RCC 7860 (cell line): ENCODE data around the gene RIPPLY3.
"Not testable (repeated sequence)": the region's sequence is repeated elsewhere in the genome, so short reads cannot be mapped to it uniquely, and the experiment has no call there.

Experiments
- DNase-seq: peaks from one replicate; pipeline ENCODE4 v3.0.0-alpha.2; 2015; ENCODE audit warnings: low spot score
- FAIRE-seq: peaks from 2 replicates; lab custom pipeline; 2012; peaks lifted over from hg19 to GRCh38; lab: Jason Lieb, UNC

Gene RIPPLY3

GRCh38 chr21:37008724-37009123 is 2.2 kb downstream of the RIPPLY3 start:
- no peak for DNase-seq
- no peak for FAIRE-seq

DNA sequence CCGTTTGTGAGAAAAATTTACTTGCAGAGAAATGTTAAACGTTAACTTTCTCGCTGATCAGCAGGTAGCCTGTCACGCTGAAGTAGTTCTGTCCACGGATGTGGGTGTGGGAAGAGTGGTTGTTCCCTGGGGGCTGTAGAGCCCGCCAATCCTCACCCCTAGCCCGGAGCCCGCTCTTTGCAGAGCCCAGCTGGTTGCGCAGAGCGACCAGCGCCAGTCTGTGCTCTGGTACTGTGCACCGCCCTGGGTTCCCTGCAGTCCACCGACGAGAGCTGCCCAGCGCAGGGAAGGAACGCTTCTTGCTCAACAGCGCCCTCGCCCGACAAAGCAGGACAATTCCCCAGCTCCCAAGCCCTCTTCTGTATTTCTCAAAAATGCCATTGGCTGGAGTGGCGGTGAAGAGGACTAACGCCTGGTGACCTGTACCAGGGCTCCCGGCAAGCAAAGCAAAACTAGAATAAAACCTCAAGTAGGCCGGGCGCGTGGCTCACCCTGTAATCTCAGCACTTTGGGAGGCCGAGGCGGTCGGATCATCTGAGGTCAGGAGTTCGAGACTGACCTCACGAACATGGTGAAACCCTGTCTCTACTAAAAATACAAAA is 3.3 kb downstream of the RIPPLY3 start:
- DNase-seq (peak; percentile 82), FAIRE-seq (peak; percentile 55)

DNA sequence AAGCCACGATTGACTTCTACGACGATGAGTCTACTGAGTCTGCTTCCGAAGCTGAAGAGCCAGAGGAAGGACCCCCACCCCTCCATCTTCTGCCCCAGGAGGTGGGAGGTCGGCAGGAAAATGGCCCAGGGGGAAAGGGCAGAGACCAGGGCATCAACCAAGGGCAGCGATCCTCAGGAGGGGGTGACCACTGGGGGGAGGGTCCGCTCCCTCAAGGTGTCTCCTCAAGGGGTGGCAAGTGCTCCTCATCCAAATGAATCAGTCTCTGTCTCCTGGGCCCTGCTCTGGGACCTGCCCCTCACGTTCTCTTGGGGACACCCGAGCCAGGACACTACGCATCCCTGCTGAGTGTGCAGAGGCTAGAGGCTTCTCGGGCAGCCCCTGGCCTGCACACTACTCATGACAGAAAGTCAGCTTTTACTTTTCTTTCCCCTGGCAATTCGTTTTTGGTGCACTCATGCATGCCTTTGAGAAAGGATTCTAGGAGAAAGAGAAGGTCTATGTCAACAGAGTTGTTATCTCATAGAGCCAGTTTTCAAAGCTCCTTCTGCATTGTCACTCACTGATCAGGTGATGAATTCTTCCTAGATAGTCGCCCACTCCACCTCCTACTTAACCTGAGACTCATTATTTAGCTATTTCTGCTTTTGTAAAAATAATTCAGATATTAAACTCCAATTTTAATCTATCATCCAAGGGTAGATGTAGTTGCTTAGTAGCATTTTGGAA is 11.6 kb downstream of the RIPPLY3 start:
- FAIRE-seq (no peak), DNase-seq (no peak)

DNA sequence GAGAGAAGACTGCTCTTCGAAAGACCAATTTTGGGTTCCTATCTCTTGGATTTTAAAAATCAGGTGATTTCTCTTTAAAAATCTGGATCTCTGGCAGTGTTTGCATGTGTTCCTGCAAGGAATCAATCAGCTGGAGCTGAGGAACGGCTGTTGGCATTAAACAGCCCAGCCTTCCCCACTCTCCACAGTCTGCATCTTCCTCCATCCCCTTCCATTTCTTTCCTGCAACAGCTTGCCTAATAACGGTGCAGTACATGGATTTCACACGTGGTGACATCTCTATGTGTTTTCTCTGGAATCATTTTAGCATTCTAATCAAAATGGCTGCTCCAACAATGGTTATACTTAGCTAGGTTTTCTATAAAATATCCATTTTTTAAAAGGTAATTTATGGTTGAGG is 20.0 kb downstream of the RIPPLY3 start:
- no peak for DNase-seq
- no peak for FAIRE-seq

GRCh38 chr21:37028570-37028969 is 22.1 kb downstream of the RIPPLY3 start:
- DNase-seq: no peak
- no peak for FAIRE-seq

- DNase-seq (no peak), FAIRE-seq (no peak)
Measured at GRCh38 chr21:37030864-37031263, 24.4 kb downstream of the RIPPLY3 start.

GRCh38 chr21:37032293-37032692 is 25.8 kb downstream of the RIPPLY3 start:
- DNase-seq: no peak
- no peak for FAIRE-seq

DNA sequence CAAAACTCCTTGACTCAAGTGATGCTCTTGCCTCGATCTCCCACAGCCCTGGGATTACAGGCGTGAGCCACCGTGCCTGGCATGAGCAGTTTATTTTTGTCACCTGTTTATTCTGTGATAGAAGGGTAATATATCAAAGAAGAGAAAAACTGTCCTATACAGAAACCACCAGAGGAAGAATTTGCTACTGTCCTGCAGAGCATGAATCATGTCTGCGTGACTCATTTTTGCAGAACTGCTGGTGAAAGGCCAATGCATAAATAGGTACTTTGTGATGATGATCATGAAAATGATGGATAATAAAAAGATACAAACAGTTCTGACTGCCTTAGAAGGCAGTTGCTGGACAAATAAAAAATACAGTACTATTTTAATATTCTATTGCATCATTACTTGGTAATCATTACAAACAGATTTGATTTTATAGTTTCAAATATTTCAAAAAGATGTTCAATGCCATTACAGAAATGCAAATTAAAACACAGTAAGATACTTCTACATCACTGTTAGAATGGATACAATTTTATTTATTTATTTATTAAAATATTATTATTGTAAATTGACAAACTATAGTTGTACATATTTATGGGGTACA is 26.5 kb downstream of the RIPPLY3 start:
- peak; percentile 70 for DNase-seq
- peak; percentile 81 for FAIRE-seq

DNA sequence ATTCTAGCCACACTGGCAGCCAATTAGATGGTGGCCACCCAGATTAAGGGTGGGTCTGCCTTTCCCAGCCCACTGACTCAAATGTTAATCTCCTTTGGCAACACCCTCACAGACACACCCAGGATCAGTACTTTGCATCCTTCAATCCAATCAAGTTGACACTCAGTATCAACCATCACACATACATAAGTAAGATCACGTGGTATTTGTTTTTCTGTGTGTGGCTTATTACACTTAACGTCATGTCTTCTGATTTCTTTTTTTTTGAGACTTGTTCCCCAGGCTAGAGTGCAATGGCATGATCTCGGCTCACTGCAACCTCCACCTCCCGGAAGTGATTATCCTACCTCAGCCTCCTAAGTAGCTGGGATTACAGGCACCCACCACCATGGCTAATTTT is 27.9 kb downstream of the RIPPLY3 start:
- FAIRE-seq, DNase-seq: not testable (repeated sequence)

- DNase-seq (no peak), FAIRE-seq (no peak)
Measured at GRCh38 chr21:37036177-37036576, 29.7 kb downstream of the RIPPLY3 start.

DNA sequence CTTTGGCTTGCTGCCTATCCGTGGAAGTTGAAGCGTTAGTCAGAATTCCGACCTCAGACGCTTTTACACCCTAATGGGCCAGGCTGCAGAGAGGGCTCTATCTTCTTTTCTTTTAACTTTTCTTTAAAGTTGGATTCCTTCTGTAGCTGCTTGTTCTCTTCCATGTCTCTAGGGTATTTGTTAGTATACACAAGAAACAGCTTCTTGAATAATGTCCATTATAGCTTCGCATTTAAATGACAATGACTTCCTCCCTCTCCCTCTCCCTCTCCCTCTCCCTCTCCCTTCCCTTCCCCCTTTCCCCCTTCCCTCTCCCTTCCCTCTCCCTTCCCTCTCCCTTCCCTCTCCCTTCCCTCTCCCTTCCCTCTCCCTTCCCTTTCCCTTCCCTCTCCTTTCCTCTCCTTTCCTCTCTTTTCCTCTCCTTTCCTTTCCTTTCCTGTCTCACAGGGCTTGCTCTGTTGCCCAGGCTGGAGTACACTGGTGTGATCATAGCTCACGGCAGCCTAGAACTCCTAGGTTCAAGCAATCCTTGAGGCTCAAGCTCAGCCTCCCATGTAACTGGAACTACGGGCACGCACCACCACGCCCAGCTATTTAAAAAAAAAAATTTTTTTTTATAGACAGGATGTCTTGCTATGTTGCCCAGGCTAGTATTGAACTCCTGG is 33.0 kb downstream of the RIPPLY3 start:
- FAIRE-seq (no peak), DNase-seq (no peak)

DNA sequence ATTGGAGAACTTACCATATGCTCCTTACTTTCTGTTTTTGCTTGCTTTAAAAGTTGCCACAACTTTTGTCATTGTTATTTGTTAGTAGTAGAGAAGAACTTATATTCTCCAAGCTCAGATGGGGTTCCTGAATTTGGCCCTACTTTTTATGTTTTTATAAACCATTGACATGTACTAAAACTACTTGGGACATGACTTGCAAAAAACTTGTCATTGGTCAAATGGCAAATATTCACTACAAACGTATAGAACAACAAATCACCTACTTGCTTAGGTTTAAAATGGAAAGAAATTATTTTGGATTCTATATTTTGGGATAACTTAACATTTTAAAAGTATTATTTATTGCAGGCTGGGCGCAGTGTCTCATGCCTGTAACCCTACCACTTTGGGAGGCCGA is 33.7 kb downstream of the RIPPLY3 start:
- DNase-seq: no peak
- no peak for FAIRE-seq

- DNase-seq: no peak
- FAIRE-seq: no peak
Measured at GRCh38 chr21:37041706-37042271, 35.3 kb downstream of the RIPPLY3 start.

DNA sequence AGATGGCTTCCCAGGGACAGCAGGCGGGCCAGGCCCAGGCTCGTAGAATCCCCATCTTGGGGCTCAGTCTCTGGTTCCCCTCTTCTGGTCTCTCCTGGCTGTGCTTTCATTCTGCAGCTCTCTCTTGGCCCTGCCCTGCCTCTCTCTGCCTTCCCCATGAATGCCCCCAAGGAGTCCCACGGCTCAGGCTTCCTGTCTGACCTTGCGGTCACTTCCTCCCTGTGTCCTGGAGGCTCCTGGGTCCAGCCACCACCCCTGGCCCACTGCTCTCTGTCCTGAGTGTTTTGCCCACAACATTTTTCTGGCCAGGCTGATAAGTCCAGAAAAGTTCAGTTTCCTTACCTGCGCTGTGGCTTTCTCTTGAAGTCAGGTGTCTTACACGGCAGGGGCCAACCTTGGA is 37.3 kb downstream of the RIPPLY3 start:
- DNase-seq (no peak), FAIRE-seq (no peak)

DNA sequence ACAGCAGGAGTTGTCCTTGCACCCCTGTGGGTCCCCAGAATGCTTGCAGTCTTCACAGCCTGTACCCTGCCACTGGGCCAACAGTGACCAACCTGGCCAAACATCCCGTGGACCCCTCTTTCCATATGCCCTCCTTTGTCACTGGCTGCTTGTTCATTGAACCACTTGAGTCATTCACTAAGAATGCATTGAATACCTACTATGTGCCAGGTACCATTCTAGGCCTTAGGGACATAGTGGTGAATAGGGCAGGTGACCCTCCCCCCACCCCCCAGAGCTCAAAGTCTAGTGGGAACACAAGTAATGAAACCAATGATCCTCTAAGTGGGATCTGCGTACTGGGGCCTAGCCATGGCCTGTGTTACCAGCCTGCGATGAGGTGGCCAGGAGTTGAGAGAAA is 38.1 kb downstream of the RIPPLY3 start:
- FAIRE-seq (no peak), DNase-seq (no peak)

DNA sequence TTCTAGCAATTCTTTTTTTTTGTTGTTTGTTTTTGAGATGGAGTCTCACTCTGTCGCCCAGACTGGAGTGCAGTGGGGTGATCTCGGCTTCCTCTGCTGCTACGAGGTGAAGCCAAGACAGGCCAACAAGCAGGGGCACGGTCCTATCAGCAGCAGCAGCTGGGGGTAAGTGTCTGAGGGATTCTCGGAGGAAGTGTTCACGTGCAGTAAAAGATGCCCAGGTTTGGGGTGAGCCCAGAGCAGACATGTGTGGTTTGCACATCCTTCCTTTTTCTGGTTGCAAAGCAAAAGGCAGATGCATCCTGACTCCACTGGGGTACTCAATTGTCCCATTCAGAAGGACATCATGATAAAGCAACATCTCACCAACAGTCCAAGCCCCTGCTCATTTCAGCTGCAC is 38.6 kb downstream of the RIPPLY3 start:
- DNase-seq (no peak), FAIRE-seq (no peak)

- DNase-seq (no peak), FAIRE-seq (no peak)
Measured at GRCh38 chr21:37045556-37045955, 39.1 kb downstream of the RIPPLY3 start.

- no peak for DNase-seq
- no peak for FAIRE-seq
Measured at GRCh38 chr21:37047079-37047478, 40.6 kb downstream of the RIPPLY3 start.

DNA sequence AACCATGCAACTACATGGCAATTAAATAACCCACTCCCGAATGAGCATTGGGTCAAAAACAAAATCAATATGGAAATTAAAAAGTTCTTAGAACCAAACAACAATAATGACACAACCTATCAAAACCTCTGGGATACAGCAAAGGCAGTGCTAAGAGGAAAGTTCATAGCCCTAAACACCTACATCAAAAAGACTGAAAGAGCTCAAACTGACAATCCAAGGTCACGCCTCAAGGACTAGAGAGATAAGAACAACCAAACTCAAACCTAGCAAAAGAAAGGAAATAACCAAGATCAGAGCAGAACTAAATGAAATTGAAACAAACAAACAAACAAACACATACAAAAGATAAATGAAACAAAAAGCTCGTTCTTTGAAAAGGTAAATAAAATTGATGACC is 43.2 kb downstream of the RIPPLY3 start:
- FAIRE-seq, DNase-seq: not testable (repeated sequence)

GRCh38 chr21:37055271-37055855 is 48.9 kb downstream of the RIPPLY3 start:
- DNase-seq: no peak
- FAIRE-seq: no peak

DNA sequence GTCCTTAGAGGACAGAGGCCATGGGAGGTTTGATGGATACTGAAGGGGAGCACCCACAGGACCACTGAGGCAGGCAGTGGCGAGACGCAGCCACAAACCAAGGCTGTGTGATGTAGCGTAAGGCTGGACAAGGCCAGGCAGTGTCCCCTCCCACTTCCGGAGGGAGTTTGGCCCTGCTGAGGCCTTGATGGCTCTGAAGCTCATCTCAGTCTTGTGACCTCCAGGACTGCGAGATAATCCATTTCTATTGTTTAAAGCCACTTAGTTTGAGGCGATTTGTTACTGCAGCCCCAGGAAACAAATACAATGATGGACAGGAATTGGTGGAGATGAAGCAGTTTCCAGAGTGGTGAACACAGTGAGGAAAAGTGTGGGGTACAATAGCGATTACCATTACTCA is 51.1 kb downstream of the RIPPLY3 start:
- FAIRE-seq: no peak

More for the DNA sequence above, 51.1 kb downstream of the RIPPLY3 start:
- no peak for DNase-seq
